DOHH2 (cell line): Measurements from ENCODE around the gene ZDHHC15.

Experiments
- CTCF ChIP-seq: fragments of 200-600 bp; sonication (generic); IDR thresholded peaks from one replicate; pipeline ENCODE4 v1.5.1; 2014; ENCODE audit warnings: antibody characterized with exemption, mild to moderate bottlenecking, low read depth, low read length; ENCODE audit not compliant: poor library complexity, severe bottlenecking
- EZH2phosphoT487 ChIP-seq: fragments of 200-600 bp; sonication (generic); IDR thresholded peaks from 2 replicates; pipeline ENCODE4 v1.6.1; 2017; ENCODE audit warnings: borderline replicate concordance, mild to moderate bottlenecking, antibody characterized with exemption, low read length, moderate library complexity, mixed read lengths

GRCh38 chrX:75366861-75367260 is 156.0 kb downstream of the ZDHHC15 start:
- TF ChIP-seq CTCF (no peak), EZH2phosphoT487 (no peak)
